GM21381 (cell line): ENCODE data around the gene OGFR.

Experiments used
- ATAC-seq: cut with Tn5 transposase; IDR thresholded peaks from one replicate; pipeline ENCODE4 v1.9.1; 2021; ENCODE audit warnings: mild to moderate bottlenecking, moderate library complexity; ENCODE audit not compliant: unreplicated experiment

OGFR gene

DNA sequence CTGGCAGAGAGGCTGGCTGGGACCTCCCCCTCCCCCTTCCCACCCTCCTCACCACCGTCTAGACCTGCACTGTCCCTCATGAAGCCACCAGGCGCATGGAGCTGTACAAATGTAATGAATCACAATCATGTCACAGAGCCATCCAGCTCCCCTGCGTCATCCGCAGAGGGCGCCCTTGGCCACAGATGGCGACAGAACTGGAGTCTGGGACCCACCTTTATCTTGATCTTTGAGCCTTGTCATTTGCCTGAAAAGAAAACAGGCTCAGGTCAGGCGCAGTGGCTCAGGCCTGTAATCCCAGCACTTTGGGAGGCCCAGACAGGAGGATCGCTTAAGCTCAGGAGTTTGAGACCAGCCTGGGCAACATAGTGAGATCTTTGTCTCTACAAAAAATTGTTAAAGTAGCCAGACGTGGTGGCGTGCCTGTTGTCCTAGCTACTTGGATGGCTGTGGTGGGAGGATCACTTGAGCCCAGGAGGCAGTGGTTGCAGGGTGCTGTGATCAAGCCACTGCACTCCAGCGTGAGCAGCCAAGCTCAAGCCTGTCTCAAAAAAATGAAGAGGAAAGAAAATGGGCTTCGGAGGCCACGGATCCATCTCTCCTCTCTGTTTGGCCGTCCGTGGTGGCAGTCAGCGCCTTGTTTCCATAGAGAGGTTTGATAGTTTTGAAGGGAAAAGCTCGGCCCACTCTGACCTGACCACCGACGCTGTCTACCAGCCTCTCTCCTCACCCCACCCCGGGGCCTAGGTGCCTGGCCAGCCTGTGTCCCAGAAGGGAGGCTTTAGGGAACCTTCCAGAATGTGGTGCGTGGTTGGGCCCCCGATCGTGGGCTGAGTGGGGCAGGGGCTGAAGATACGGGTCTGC lies 18.4 kb downstream of the OGFR start:
- ATAC-seq, result no peak

- ATAC-seq, result no peak
Measured at GRCh38 chr20:62823688-62824475, 19.2 kb downstream of the OGFR start.

- no peak for ATAC-seq
Measured at GRCh38 chr20:62824476-62825332, 20.1 kb downstream of the OGFR start.

- ATAC-seq, result no peak
Measured at GRCh38 chr20:62825333-62825985, 20.8 kb downstream of the OGFR start.

GRCh38 chr20:62825986-62826645 lies 21.5 kb downstream of the OGFR start:
- no peak for ATAC-seq

DNA sequence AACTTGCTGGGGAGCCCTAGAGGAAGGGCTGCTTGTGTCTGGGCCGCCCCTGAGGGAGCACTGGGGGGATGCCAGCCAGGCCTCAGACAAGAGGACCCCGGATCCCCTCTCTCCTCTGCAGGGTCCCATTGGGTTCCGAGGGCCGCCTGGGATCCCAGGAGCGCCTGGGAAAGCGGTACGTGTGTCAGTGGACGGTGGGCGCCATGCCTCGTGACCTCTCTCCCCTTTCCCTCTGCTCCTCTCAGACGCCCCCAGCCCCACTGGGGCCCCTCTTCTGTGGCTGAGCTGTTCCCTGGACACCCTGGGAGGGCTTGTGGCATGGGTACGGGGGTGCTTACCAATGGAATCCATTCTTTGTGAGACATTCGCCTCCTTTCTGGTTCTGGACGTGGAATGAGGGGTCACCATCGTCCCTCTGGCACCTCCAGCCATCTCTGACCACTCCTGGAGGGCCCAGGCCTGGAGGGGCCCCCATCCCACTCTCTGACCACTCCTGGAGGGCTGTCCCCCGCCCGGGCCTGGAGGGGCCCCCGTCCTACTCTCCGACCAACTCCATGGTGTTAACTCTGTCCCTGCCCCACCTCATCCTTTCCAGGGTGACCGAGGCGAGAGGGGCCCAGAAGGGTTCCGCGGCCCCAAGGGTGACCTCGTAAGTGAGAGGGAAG lies 22.1 kb downstream of the OGFR start:
- ATAC-seq, result no peak

DNA sequence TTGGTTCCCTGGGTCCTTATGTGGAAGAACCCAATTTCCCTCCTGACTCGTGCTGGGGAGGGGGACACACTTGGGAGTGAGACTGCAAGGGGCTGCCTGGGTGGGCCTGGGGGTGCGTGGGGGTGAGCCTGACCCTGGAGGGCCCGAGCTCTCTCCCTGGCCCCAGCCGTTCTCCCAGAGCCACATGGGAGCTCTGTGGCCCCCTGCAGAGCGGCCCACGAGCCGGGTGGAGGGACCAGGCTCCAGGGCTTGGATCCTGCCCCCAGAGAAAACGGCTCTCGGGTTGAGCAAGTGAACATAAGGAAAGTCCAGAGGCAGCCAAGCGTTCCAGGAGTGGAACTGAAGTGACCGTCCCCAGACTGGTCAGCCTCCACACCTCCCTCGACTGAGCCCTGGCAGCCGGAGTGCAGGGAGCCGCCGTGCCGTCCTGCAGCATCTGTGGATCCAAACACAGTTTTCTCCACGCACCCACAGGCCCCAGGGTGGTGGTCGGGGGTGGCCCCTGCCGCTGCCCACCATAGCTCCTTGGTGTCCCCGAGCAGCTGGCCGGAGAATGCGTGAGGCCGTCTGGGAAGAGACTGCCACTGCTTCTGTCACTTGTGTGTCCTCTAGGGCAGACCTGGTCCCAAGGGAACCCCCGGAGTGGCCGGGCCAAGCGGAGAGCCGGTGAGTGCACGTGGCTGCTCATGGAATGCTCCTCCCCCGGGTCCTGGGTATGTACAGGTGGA lies 22.8 kb downstream of the OGFR start:
- ATAC-seq, result no peak

DNA sequence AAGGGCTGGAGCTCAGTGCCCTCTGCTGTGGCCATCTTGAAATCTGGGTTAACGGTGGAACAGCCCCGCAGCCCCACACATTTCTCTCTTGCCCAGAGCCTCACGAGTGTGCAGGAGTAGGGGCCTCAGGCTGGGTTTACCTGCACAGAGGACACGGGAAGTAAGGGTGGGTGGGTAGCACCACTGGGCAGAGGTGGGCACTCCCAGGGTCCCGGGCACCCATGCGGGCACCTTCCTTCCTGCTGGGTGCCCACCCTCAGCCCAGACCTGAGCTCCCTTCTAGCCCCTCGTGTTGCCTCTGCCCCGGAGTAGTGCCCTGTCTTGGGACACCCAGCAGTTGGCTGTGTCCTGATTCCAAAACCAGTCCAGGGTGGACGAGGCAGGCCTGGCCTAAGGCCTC lies 23.4 kb downstream of the OGFR start:
- no peak for ATAC-seq

GRCh38 chr20:62828511-62829230 lies 24.0 kb downstream of the OGFR start:
- no peak for ATAC-seq

- ATAC-seq, result no peak
Measured at GRCh38 chr20:62829231-62830230, 24.9 kb downstream of the OGFR start.

- ATAC-seq, result no peak
Measured at GRCh38 chr20:62830251-62830650, 25.6 kb downstream of the OGFR start.

DNA sequence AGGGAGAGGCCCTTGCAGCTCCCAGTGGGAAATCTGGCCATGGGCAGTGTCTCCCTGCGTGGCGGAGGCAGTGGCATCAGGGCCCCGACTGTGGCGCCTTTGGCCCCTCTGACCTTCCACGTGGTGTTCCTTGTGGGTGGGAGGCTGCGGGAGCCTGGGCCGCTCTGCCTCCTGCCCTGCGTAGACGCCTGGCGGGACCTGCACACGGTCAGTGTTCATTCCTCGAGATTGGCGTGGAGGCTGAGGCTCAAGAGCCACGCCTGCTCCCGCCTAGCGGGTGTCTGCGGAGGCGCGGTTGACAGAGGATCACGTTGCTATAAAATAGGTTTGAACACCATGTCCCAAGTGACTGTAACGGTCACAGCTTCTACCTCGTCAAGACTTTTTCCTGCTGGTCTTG lies 26.2 kb downstream of the OGFR start:
- no peak for ATAC-seq

GRCh38 chr20:62831361-62831788 lies 26.7 kb downstream of the OGFR start:
- no peak for ATAC-seq

GRCh38 chr20:62831854-62832211 lies 27.2 kb downstream of the OGFR start:
- no peak for ATAC-seq

DNA sequence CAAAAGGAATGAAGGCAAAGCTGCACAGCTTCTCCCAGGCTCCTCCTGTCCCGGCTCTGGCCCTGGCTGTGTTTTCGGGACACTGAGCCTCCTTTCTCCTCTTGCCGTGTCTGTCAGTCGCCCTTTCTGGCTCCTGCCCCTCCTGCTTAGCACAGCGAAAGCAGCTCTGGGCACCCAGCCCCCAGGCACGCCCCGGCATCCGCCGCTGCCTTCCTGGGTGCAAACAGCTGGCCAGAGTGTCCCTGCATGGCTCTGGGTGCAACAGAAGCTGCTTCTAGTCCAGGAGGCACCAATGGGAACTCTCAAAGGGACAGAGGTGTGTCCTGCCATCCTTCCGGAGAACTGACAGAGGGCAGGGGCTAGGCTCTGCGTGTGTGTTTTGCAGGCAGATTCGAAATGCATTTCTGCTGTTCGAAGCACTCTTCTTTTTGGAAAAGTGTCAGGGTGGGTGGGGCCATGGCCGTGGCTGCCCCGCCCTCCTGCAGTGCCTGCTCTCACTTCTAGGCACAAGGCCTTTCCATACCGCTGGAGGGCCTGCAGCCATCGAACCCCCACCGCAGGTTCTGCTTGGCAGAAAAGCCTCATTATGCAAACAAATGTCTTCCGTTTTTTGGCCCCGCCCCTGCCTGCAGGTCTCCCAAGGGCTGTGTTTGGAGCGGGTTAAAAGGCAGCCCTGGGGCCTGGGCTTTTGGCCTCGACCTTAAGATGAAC lies 27.7 kb downstream of the OGFR start:
- no peak for ATAC-seq

GRCh38 chr20:62832951-62833391 lies 28.3 kb downstream of the OGFR start:
- no peak for ATAC-seq
